ENCODE results near the gene SIK3.

SIK3 gene

GRCh38 chr11:116984589-116984988 is 113.6 kb downstream of the SIK3 start:
- no peak overlapping the region for H3K4me3 ChIP-seq (ENCODE audit: control insufficient read depth, low read depth, low read length)
- TF ChIP-seq CTCF (IDR thresholded peaks at IDR 0.05; ENCODE audit: control insufficient read depth, insufficient read depth, low read depth, low read length, missing control alignments) = no peak
- peak; percentile 97 for DNase-seq (ENCODE audit: low read depth)

DNA sequence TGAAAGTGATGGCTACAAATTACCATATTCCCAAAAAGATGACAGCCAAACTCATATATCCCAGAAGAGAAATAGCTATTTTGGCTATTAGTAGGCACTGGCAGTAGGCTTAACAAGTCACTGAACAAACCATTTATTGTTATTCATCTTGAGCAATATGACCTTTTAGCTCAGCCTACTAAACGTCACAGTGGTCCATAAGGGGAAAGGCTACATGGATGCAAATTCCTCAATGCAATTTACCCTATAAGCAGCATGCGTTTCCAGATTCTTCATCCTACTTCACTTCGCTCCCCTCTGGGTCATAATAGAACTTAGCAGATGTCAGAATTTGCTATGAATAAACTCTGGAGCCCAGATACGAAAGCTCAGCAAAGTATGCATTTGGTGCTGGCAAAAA is 114.0 kb downstream of the SIK3 start:
- no peak overlapping the region for H3K4me3 ChIP-seq (ENCODE audit: control insufficient read depth, low read depth, low read length)
- no peak for DNase-seq (ENCODE audit: low read depth)
- no peak for TF ChIP-seq CTCF (IDR thresholded peaks at IDR 0.05; ENCODE audit: control insufficient read depth, insufficient read depth, low read depth, low read length, missing control alignments)

- TF ChIP-seq CTCF (IDR thresholded peaks at IDR 0.05; ENCODE audit: control insufficient read depth, insufficient read depth, low read depth, low read length, missing control alignments) = no peak
- no peak for DNase-seq (ENCODE audit: low read depth)
- no peak overlapping the region for H3K4me3 ChIP-seq (ENCODE audit: control insufficient read depth, low read depth, low read length)
Observed at GRCh38 chr11:116981266-116981885, 116.9 kb downstream of the SIK3 start.

DNA sequence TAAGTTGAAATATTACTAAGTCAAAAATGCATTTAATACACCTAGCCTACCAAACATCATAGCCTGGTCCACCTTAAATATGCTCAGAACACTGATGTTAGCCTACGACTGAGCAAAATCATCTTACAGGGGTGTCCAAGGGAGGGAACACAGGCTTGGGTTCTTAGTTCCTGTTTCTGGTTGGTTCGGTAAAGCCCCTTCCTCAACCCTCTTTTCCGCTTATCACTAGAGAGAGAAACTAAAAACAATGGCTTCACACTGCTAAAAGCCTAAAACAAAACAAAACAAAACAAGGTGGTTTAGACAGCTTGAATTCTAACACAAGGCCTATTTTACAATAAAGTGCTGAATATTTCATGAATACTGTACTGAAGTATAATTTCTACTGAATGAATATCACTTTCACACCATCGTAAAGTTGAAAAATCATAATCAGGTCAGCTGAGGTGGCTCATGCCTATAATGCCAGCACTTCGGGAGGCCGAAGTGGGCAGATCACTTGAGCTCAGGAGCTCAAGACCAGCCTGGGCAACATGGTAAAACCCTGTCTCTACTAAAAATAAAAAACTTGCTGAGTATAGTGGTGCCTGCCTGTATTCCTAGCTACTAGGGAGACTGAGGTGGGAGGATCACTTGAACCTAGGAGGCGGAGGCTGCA is 118.0 kb downstream of the SIK3 start:
- TF ChIP-seq CTCF (IDR thresholded peaks at IDR 0.05; ENCODE audit: control insufficient read depth, insufficient read depth, low read depth, low read length, missing control alignments) = no peak
- H3K4me3 ChIP-seq (ENCODE audit: control insufficient read depth, low read depth, low read length) = no peak overlapping the region
- no peak for DNase-seq (ENCODE audit: low read depth)

DNA sequence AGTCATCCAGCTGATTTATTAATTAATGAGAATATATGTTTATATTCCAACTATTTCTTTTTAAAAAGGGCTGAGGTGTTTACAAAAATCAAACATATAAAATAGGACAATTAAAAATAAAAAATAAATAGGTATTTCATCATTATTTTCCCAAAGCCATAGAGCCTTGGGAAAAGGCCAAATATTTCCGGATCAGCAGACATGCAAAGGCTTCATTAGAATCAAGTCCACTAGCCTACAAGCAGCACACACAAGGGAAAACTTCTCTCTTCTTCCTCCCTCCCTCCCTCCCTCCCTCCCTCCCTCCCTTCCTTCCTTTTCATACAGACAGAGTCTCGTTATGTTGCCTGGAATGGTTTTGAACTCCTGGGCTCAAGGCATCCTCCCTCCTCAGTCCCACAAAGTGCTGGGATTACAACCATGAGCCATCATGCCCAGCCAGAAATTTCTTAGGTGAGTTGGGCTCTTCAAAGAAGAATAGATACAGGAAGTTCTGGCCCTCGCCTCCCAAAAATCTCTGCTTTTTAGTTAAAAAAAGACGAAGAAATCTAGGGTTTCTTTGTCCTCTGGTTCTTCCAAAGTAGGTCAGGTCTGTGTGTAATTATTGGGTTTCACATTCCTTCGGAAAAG is 121.2 kb downstream of the SIK3 start:
- DNase-seq (ENCODE audit: low read depth) = no peak
- H3K4me3 ChIP-seq (ENCODE audit: control insufficient read depth, low read depth, low read length) = no peak overlapping the region
- no peak for TF ChIP-seq CTCF (IDR thresholded peaks at IDR 0.05; ENCODE audit: control insufficient read depth, insufficient read depth, low read depth, low read length, missing control alignments)

DNA sequence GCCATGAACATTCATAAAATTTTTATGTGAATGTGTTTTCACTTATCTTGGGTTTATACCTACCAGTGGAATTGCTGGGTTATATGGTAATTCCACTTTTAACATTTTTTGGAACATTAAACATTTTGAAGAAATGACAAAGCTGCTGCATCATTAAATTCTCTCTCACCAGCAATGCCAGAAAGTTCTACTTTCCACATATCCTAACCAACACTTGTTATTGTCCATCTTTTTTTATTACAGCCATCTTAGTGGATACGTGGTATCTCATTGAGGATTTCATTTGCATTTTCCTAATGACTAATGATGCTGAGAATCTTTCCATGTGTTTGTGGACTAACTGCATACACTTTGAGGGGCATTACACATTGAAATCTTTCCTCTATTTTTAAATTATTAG is 122.6 kb downstream of the SIK3 start:
- DNase-seq (ENCODE audit: low read depth) = no peak
- no peak overlapping the region for H3K4me3 ChIP-seq (ENCODE audit: control insufficient read depth, low read depth, low read length)
- TF ChIP-seq CTCF (IDR thresholded peaks at IDR 0.05; ENCODE audit: control insufficient read depth, insufficient read depth, low read depth, low read length, missing control alignments) = no peak
